ENCODE results near the gene LRMDA.

LRMDA gene

GRCh38 chr10:76492678-76493472 is 1061.5 kb downstream of the LRMDA start:
- TF ChIP-seq CTCF (IDR thresholded peaks at IDR 0.05; ENCODE audit: low read depth, low read length, missing control alignments) = no peak
- in situ Hi-C loops (cut with HindIII; ENCODE audit: low sequenced_read_pairs) = no loop called here
- no peak overlapping the region for H3K4me3 ChIP-seq (ENCODE audit: low read depth, low read length)
- DNase-seq (ENCODE audit: low read depth) = no peak

GRCh38 chr10:76497666-76498065 is 1066.2 kb downstream of the LRMDA start:
- TF ChIP-seq CTCF (IDR thresholded peaks at IDR 0.05; ENCODE audit: low read depth, low read length, missing control alignments) = no peak
- in situ Hi-C loops (cut with HindIII; ENCODE audit: low sequenced_read_pairs) = no loop called here
- H3K4me3 ChIP-seq (ENCODE audit: low read depth, low read length) = no peak overlapping the region
- no peak for DNase-seq (ENCODE audit: low read depth)

- no peak for TF ChIP-seq CTCF (IDR thresholded peaks at IDR 0.05; ENCODE audit: low read depth, low read length, missing control alignments)
- DNase-seq (ENCODE audit: low read depth) = no peak
- no peak overlapping the region for H3K4me3 ChIP-seq (ENCODE audit: low read depth, low read length)
- in situ Hi-C loops (cut with HindIII; ENCODE audit: low sequenced_read_pairs) = no loop called here
These were observed 1073.4 kb downstream of the LRMDA start for GRCh38 chr10:76504823-76505222.

GRCh38 chr10:76509446-76509845 is 1078.0 kb downstream of the LRMDA start:
- in situ Hi-C loops (cut with HindIII; ENCODE audit: low sequenced_read_pairs) = no loop called here
- DNase-seq (ENCODE audit: low read depth) = no peak
- H3K4me3 ChIP-seq (ENCODE audit: low read depth, low read length) = no peak overlapping the region
- TF ChIP-seq CTCF (IDR thresholded peaks at IDR 0.05; ENCODE audit: low read depth, low read length, missing control alignments) = no peak

GRCh38 chr10:76514321-76514720 is 1082.9 kb downstream of the LRMDA start:
- no peak for DNase-seq (ENCODE audit: low read depth)
- TF ChIP-seq CTCF (IDR thresholded peaks at IDR 0.05; ENCODE audit: low read depth, low read length, missing control alignments) = no peak
- in situ Hi-C loops (cut with HindIII; ENCODE audit: low sequenced_read_pairs) = no loop called here

GRCh38 chr10:76514869-76515268 is 1083.4 kb downstream of the LRMDA start:
- no peak overlapping the region for H3K4me3 ChIP-seq (ENCODE audit: low read depth, low read length)
- in situ Hi-C loops (cut with HindIII; ENCODE audit: low sequenced_read_pairs) = loop anchor here (5.0 kb wide), 1 partner anchor 43 kb away; no protein-coding TSS in a partner anchor
- DNase-seq (ENCODE audit: low read depth) = no peak
- TF ChIP-seq CTCF (IDR thresholded peaks at IDR 0.05; ENCODE audit: low read depth, low read length, missing control alignments) = no peak

More at GRCh38 chr10:76514321-76514720, 1082.9 kb downstream of the LRMDA start:
- H3K4me3 ChIP-seq (ENCODE audit: low read depth, low read length) = no peak overlapping the region

Measured in astrocyte of the cerebellum (primary cell).